ENCODE results near the gene PIGA.
A peak's percentile ranks its signal among the peaks of the same experiment; 100 is the strongest.

The PIGA gene

GRCh38 chrX:15335135-15336022 is at the start of gene PIGA:
Gene PIGA (minus strand): TSS chrX:15335523. CDS start chrX:15331930, 3,593 bp downstream.
- peak; percentile 69 to 84 for DNase-seq (ENCODE audit: low read depth in 1 of 2, low spot score in 1 of 2)

GRCh38 chrX:15384304-15384703 is 49.0 kb upstream of the PIGA start, which contains the start of gene VEGFD:
Gene VEGFD (minus strand): TSS chrX:15384413. CDS start chrX:15383946, 467 bp downstream.
- no peak for DNase-seq (ENCODE audit: low read depth in 1 of 2, low spot score in 1 of 2)

GRCh38 chrX:15382813-15383212 is 47.5 kb upstream of the PIGA start:
- no peak for DNase-seq (ENCODE audit: low read depth in 1 of 2, low spot score in 1 of 2)

- DNase-seq (ENCODE audit: low read depth in 1 of 2, low spot score in 1 of 2), result no peak
Measured at GRCh38 chrX:15376956-15377355, 41.6 kb upstream of the PIGA start.

GRCh38 chrX:15373976-15374375 is 38.7 kb upstream of the PIGA start:
- DNase-seq (ENCODE audit: low read depth in 1 of 2, low spot score in 1 of 2), result no peak

- no peak for DNase-seq (ENCODE audit: low read depth in 1 of 2, low spot score in 1 of 2)
Measured at GRCh38 chrX:15366506-15367352, 31.4 kb upstream of the PIGA start.

GRCh38 chrX:15359701-15360100 is 24.4 kb upstream of the PIGA start:
- DNase-seq (ENCODE audit: low read depth in 1 of 2, low spot score in 1 of 2), result no peak

GRCh38 chrX:15358533-15358932 is 23.2 kb upstream of the PIGA start:
- no peak for DNase-seq (ENCODE audit: low read depth in 1 of 2, low spot score in 1 of 2)

- no peak for DNase-seq (ENCODE audit: low read depth in 1 of 2, low spot score in 1 of 2)
Measured at GRCh38 chrX:15356444-15356843, 21.1 kb upstream of the PIGA start.

- DNase-seq (ENCODE audit: low read depth in 1 of 2, low spot score in 1 of 2), result no peak
Measured at GRCh38 chrX:15350329-15350996, 15.1 kb upstream of the PIGA start.

- DNase-seq (ENCODE audit: low read depth in 1 of 2, low spot score in 1 of 2), result no peak
Measured at GRCh38 chrX:15349046-15349445, 13.7 kb upstream of the PIGA start.

- DNase-seq (ENCODE audit: low read depth in 1 of 2, low spot score in 1 of 2), result no peak
Measured at GRCh38 chrX:15345976-15346375, 10.7 kb upstream of the PIGA start.

GRCh38 chrX:15344106-15344505 is 8.8 kb upstream of the PIGA start:
- no peak for DNase-seq (ENCODE audit: low read depth in 1 of 2, low spot score in 1 of 2)

GRCh38 chrX:15343075-15343476 is 7.8 kb upstream of the PIGA start:
- no peak for DNase-seq (ENCODE audit: low read depth in 1 of 2, low spot score in 1 of 2)

- DNase-seq (ENCODE audit: low read depth in 1 of 2, low spot score in 1 of 2), result no peak
Measured at GRCh38 chrX:15340867-15341266, 5.5 kb upstream of the PIGA start.

- DNase-seq (ENCODE audit: low read depth in 1 of 2, low spot score in 1 of 2), result peak in 1 of 2 donors; percentile 17
Measured at GRCh38 chrX:15336023-15336413, 695 bp upstream of the PIGA start.

- DNase-seq (ENCODE audit: low read depth in 1 of 2, low spot score in 1 of 2), result no peak
Measured at GRCh38 chrX:15334561-15334960, 762 bp downstream of the PIGA start.

- no peak for DNase-seq (ENCODE audit: low read depth in 1 of 2, low spot score in 1 of 2)
Measured at GRCh38 chrX:15328821-15329220, 6.5 kb downstream of the PIGA start.

- DNase-seq (ENCODE audit: low read depth in 1 of 2, low spot score in 1 of 2), result no peak
Measured at GRCh38 chrX:15328131-15328530, 7.2 kb downstream of the PIGA start.

GRCh38 chrX:15322472-15322871 is 12.9 kb downstream of the PIGA start:
- DNase-seq (ENCODE audit: low read depth in 1 of 2, low spot score in 1 of 2), result no peak

- DNase-seq (ENCODE audit: low read depth in 1 of 2, low spot score in 1 of 2), result no peak
Measured at GRCh38 chrX:15322072-15322471, 13.3 kb downstream of the PIGA start.
